ENCODE measurements around the gene HOXD3. TPM values are rescaled to one million over a fixed set of nuclear protein-coding genes. Genes with fewer than 3 reads are reported as not detected.

The HOXD3 gene
- total RNA-seq, 2 experiments from 2014 or later = not detected

DNA sequence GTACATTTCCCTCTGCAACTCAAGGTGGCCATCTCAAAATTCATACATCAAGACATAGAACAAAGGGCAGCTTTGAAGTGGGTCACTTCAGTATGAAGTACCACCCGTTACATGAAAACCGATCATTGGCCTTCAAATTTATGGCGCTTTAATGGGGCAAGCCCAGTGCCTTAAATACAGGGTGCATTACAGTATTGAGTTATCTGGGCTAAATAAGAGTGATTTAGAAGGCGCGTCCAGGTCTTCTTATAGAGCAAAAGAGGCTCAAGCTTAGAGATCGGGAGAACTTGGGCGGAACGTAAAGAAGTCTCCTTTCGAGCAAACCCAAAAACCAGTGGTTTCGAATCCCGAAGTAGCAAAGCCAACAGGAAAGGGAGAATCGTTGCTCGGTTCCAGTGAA lies 7.1 kb downstream of the HOXD3 start:
- Mint-ChIP-seq H3K27ac (no peak overlapping the region), H3K27me3 (ENCODE audit: low read depth) (peaks cover 76% of the 10 kb centered on the region), H3K4me1 (ENCODE audit: low read depth) (peaks cover 17% of the 10 kb centered on the region), H3K4me3 (no peak overlapping the region), H3K36me3 (ENCODE audit: low read depth) (peaks cover 1% of the 10 kb centered on the region), H3K9me3 (no peaks in the 10 kb centered on the region)
- CTCF ChIA-PET = interaction anchor here (0.7 to 1.2 kb wide), 3 partner anchors 54 to 1141 kb away, joined by 3 read pairs; no protein-coding TSS in a partner anchor
- DNase-seq = no peak
- intact Hi-C loops (cut with micrococcal nuclease) = loop anchor here (2.0 to 5.0 kb wide), 2 partner anchors 42 to 81 kb away; partner anchors contain the start of genes EVX2 and HOXD9

- CTCF ChIA-PET = interaction anchor here (0.7 to 1.2 kb wide), 3 partner anchors 55 to 1140 kb away, joined by 3 read pairs; no protein-coding TSS in a partner anchor
- H3K27me3 Mint-ChIP-seq (ENCODE audit: low read depth) = peaks cover 77% of the 10 kb centered on the region
- no peak for DNase-seq
- no peaks in the 10 kb centered on the region for H3K9me3 Mint-ChIP-seq
- intact Hi-C loops (cut with micrococcal nuclease) = loop anchor here (2.0 to 5.0 kb wide), 2 partner anchors 42 to 82 kb away; partner anchors contain the start of genes EVX2 and HOXD9
- peaks cover 1% of the 10 kb centered on the region for H3K36me3 Mint-ChIP-seq (ENCODE audit: low read depth)
- peaks cover 14% of the 10 kb centered on the region for H3K4me1 Mint-ChIP-seq (ENCODE audit: low read depth)
- no peak overlapping the region for H3K4me3 Mint-ChIP-seq
- H3K27ac Mint-ChIP-seq = no peak overlapping the region
Measured at GRCh38 chr2:176164611-176165369, 7.7 kb downstream of the HOXD3 start.

DNA sequence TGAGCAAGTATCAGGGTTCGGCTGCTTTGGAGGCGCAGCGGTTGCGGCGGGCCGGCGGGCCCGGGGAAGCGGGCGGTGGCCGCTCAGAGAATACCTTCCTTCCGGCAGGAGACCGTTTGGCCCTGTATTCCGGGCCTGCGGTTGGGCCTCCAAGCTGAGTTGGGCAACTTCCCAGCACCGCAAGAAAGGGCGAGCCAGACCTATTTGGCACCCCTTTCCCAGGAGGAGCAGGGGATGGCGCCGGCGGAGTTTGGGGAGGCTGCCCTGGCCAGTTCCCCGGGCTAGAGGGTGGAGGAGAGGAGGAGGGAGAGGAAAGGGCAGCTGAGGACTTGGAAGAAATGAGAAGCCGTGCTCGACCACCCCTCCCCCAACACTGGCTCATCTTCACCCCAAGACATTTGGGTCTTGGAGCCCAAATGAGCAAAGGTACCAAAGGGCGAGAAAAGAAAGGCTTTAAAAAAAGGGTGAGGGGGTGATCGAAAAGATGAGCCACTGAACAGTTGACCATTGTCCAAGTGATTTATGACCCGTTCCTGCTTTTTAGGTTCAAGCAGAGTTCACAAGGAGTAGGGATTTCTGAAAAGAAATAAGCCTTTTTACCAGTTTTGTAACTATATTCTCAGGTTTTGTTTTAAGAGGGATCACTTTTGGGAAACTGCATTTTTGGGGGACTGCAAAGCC lies 8.4 kb downstream of the HOXD3 start:
- no peak for DNase-seq
- Mint-ChIP-seq H3K27me3 (ENCODE audit: low read depth) (peaks cover 75% of the 10 kb centered on the region), H3K27ac (no peak overlapping the region), H3K9me3 (no peaks in the 10 kb centered on the region), H3K36me3 (ENCODE audit: low read depth) (peaks cover 1% of the 10 kb centered on the region), H3K4me3 (no peak overlapping the region), H3K4me1 (ENCODE audit: low read depth) (peaks cover 10% of the 10 kb centered on the region)
- CTCF ChIA-PET = interaction anchor here (1.2 kb wide), 1 partner anchor 55 kb away, joined by 3 read pairs; no protein-coding TSS in a partner anchor
- intact Hi-C loops (cut with micrococcal nuclease) = loop anchor here (2.0 kb wide), 1 partner anchor 83 kb away; the partner anchor contains the start of gene EVX2

DNA sequence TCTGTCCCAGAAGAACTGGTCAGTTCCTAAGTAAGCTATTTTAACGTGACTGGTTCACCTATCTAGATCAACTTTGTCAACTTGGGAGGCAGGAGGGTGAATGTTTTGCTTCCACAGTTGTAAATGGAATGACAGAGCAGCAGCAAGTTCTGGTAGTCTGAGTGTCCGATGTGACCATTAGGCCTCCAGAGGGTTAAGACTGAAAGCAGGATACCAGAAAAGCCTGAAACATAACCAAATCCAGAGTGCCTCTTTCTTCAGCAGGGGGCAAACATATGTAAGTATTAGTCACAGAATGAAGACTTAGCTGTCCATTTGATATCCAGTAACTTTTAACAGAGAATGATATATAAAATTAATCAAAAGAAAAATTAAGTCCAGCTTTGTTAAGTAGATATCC lies 9.2 kb downstream of the HOXD3 start:
- no peaks in the 10 kb centered on the region for H3K9me3 Mint-ChIP-seq
- peaks cover 8% of the 10 kb centered on the region for H3K4me1 Mint-ChIP-seq (ENCODE audit: low read depth)
- H3K27ac Mint-ChIP-seq = no peak overlapping the region
- intact Hi-C loops (cut with micrococcal nuclease) = no loop called here
- CTCF ChIA-PET = no interaction called here
- H3K27me3 Mint-ChIP-seq (ENCODE audit: low read depth) = peaks cover 73% of the 10 kb centered on the region
- no peak for DNase-seq
- H3K4me3 Mint-ChIP-seq = no peak overlapping the region
- H3K36me3 Mint-ChIP-seq (ENCODE audit: low read depth) = peaks cover 1% of the 10 kb centered on the region

DNA sequence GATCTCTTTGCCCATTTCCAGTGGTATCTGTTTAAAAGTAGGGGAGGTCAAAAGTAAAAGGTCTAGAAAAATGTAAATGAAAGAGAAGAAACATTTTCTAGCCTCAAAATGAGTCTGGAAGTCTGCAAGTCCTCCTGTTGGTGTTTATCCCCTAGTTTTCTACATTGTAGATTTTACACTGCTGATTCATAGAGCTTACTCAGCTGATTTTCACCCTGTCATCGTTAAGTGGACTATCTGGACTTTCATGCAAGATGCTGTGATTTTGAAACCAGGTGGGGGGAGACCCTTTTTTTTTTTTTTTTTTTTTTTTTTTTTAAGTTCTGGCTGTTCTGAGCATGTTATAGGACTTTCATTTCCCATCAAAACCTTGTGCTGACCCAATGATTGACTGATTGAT lies 10.3 kb downstream of the HOXD3 start:
- peaks cover 11% of the 10 kb centered on the region for H3K4me1 Mint-ChIP-seq (ENCODE audit: low read depth)
- CTCF ChIA-PET = no interaction called here
- H3K36me3 Mint-ChIP-seq (ENCODE audit: low read depth) = peaks cover 2% of the 10 kb centered on the region
- DNase-seq = no peak
- H3K9me3 Mint-ChIP-seq = no peaks in the 10 kb centered on the region
- intact Hi-C loops (cut with micrococcal nuclease) = no loop called here
- no peak overlapping the region for H3K4me3 Mint-ChIP-seq
- H3K27ac Mint-ChIP-seq = no peak overlapping the region
- H3K27me3 Mint-ChIP-seq (ENCODE audit: low read depth) = peaks cover 72% of the 10 kb centered on the region

GRCh38 chr2:176169181-176169580 lies 12.1 kb downstream of the HOXD3 start:
- CTCF ChIA-PET = interaction anchor here (1.0 kb wide), 1 partner anchor 43 kb away, joined by 3 read pairs; no protein-coding TSS in a partner anchor
- intact Hi-C loops (cut with micrococcal nuclease) = no loop called here

DNA sequence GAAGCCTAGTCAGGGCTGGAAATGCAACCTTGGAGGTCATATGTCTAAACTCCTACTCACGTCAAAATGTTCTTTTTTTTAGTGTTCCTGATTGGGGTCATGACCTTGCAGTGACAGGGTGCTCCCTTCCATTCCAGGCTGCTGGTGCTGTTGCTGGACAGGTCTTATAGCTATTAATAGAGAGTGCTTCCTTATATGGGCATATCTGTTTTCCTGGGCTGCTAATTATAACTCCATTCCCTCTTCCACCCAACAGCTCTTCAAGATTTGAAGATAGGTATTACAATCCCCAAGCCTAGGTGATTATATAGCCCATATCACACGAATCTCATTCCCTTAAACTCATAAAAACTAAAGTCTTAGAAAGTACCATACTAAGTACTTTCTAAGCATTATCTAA lies 12.6 kb downstream of the HOXD3 start:
- no peak overlapping the region for H3K4me3 Mint-ChIP-seq
- DNase-seq = no peak
- intact Hi-C loops (cut with micrococcal nuclease) = loop anchor here (5.0 kb wide), 2 partner anchors 37 to 1837 kb away; partner anchors contain the start of gene SP9
- H3K27ac Mint-ChIP-seq = no peak overlapping the region
- no peaks in the 10 kb centered on the region for H3K9me3 Mint-ChIP-seq
- H3K27me3 Mint-ChIP-seq (ENCODE audit: low read depth) = peaks cover 70% of the 10 kb centered on the region
- CTCF ChIA-PET = no interaction called here
- H3K4me1 Mint-ChIP-seq (ENCODE audit: low read depth) = peaks cover 21% of the 10 kb centered on the region
- H3K36me3 Mint-ChIP-seq (ENCODE audit: low read depth) = peaks cover 1% of the 10 kb centered on the region

More at GRCh38 chr2:176169181-176169580, 12.1 kb downstream of the HOXD3 start:
- H3K36me3 Mint-ChIP-seq (ENCODE audit: low read depth) = peaks cover 2% of the 10 kb centered on the region
- no peaks in the 10 kb centered on the region for H3K9me3 Mint-ChIP-seq
- no peak overlapping the region for H3K4me3 Mint-ChIP-seq
- H3K4me1 Mint-ChIP-seq (ENCODE audit: low read depth) = peaks cover 19% of the 10 kb centered on the region
- H3K27me3 Mint-ChIP-seq (ENCODE audit: low read depth) = peaks cover 71% of the 10 kb centered on the region
- no peak for DNase-seq
- H3K27ac Mint-ChIP-seq = no peak overlapping the region

DNA sequence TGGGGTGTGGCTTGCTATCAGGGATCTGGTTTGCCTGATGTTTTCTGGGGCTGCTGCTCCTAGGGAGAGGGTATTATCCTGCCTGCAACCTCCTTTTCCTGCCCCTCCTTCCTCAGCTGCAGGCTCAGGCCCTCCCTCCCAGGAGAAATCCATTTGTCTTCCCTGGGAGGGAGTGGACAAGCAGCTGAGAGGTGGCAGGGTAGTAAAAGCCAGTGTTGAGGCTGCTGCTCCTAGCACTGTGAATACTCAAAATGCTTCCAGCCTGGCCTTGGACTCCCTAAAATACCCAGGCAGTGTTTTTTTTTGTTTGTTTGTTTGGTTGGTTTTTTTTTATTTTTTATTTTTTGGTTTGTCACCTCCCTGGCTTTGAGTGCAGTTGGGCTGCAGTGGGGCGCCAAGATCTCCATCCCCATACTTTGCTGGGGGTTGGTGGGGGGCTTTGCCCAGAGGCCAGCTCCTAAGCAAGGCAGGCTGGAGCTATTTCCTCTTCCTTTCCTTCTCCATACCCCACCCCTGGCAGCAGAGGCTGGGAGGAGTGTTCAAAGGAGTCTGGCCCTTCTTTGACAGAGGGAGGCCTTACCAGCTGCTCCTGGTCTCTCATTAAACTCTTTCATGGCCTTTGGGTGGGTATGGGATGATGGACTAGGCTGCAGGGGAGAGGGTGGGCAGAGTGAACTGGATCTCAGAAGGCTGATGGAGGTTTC lies 13.6 kb downstream of the HOXD3 start:
- Mint-ChIP-seq H3K9me3 (no peaks in the 10 kb centered on the region), H3K27me3 (ENCODE audit: low read depth) (peaks cover 72% of the 10 kb centered on the region), H3K27ac (no peak overlapping the region), H3K4me1 (ENCODE audit: low read depth) (peaks cover 26% of the 10 kb centered on the region), H3K4me3 (no peak overlapping the region), H3K36me3 (ENCODE audit: low read depth) (peaks cover 1% of the 10 kb centered on the region)
- CTCF ChIA-PET = no interaction called here
- intact Hi-C loops (cut with micrococcal nuclease) = loop anchor here (5.0 kb wide), 2 partner anchors 38 to 1838 kb away; partner anchors contain the start of gene SP9
- DNase-seq = no peak

DNA sequence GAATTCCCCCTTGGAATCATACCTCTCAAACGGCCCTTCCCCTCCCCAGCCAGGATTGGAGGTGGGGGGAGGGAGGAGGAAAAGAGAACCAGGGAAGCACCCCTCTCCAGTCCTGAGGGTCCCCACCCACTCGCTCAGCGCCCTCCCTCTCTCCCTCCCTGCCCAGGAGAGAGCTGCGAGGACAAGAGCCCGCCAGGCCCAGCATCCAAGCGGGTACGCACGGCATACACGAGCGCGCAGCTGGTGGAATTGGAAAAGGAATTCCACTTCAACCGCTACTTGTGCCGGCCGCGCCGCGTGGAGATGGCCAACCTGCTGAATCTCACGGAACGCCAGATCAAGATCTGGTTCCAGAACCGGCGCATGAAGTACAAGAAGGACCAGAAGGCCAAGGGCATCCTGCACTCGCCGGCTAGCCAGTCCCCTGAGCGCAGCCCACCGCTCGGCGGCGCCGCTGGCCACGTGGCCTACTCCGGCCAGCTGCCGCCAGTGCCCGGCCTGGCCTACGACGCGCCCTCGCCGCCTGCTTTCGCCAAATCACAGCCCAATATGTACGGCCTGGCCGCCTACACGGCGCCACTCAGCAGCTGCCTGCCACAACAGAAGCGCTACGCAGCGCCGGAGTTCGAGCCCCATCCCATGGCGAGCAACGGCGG lies 14.4 kb downstream of the HOXD3 start:
- no peak for DNase-seq
- peaks cover 24% of the 10 kb centered on the region for H3K4me1 Mint-ChIP-seq (ENCODE audit: low read depth)
- H3K27me3 Mint-ChIP-seq (ENCODE audit: low read depth) = peaks cover 73% of the 10 kb centered on the region
- H3K36me3 Mint-ChIP-seq (ENCODE audit: low read depth) = peaks cover 1% of the 10 kb centered on the region
- no peaks in the 10 kb centered on the region for H3K9me3 Mint-ChIP-seq
- CTCF ChIA-PET = no interaction called here
- intact Hi-C loops (cut with micrococcal nuclease) = loop anchor here (2.0 to 5.0 kb wide), 3 partner anchors 17 to 1839 kb away; partner anchors contain the start of genes HOXD1 and SP9
- no peak overlapping the region for H3K4me3 Mint-ChIP-seq
- H3K27ac Mint-ChIP-seq = no peak overlapping the region

DNA sequence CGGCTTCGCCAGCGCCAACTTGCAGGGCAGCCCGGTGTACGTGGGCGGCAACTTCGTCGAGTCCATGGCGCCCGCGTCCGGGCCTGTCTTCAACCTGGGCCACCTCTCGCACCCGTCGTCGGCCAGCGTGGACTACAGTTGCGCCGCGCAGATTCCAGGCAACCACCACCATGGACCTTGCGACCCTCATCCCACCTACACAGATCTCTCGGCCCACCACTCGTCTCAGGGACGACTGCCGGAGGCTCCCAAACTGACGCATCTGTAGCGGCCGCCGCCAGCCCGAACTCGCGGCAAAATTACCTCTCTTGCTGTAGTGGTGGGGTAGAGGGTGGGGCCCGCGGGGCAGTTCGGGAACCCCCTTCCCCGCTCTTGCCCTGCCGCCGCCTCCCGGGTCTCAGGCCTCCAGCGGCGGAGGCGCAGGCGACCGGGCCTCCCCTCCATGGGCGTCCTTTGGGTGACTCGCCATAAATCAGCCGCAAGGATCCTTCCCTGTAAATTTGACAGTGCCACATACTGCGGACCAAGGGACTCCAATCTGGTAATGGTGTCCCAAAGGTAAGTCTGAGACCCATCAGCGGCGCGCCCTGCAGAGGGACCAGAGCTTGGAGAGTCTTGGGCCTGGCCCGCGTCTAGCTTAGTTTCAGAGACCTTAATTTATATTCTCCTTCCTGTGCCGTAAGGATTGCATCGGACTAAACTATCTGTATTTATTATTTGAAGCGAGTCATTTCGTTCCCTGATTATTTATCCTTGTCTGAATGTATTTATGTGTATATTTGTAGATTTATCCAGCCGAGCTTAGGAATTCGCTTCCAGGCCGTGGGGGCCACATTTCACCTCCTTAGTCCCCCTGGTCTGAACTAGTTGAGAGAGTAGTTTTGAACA lies 15.1 kb downstream of the HOXD3 start:
- no peak for DNase-seq
- peaks cover 1% of the 10 kb centered on the region for H3K36me3 Mint-ChIP-seq (ENCODE audit: low read depth)
- H3K27ac Mint-ChIP-seq = no peak overlapping the region
- peak overlapping the region; percentile 24 for H3K4me3 Mint-ChIP-seq
- no peaks in the 10 kb centered on the region for H3K9me3 Mint-ChIP-seq
- H3K4me1 Mint-ChIP-seq (ENCODE audit: low read depth) = peaks cover 24% of the 10 kb centered on the region
- intact Hi-C loops (cut with micrococcal nuclease) = loop anchor here (2.0 to 5.0 kb wide), 3 partner anchors 17 to 1840 kb away; partner anchors contain the start of genes HOXD1 and SP9
- H3K27me3 Mint-ChIP-seq (ENCODE audit: low read depth) = peaks cover 72% of the 10 kb centered on the region
- CTCF ChIA-PET = interaction anchor here (0.8 kb wide), 1 partner anchor 10 kb away, joined by 3 read pairs; no protein-coding TSS in a partner anchor
